ENCODE measurements around the gene DYRK1A. TPM values are rescaled to one million over a fixed set of nuclear protein-coding genes. Genes with fewer than 3 reads are reported as not detected.

DYRK1A gene
- total RNA-seq, 2 experiments from 2014 or later = 47.6 to 51.1 TPM

- intact Hi-C loops (cut with micrococcal nuclease) = loop anchor here (1.0 to 10.0 kb wide), 9 partner anchors 62 to 1780 kb away; partner anchors contain the start of genes DOP1B, DYRK1A, HMGN1 and PIGP
- CTCF ChIA-PET = interaction anchor here (0.6 to 2.4 kb wide), 26 partner anchors 10 to 627 kb away, joined by 3 to 15 read pairs (median 4); partner anchors contain the start of genes HLCS and VPS26C
- Mint-ChIP-seq H3K4me3 (peak overlapping the region; percentile 93), H3K27ac (peak overlapping the region; percentile 100), H3K36me3 (no peaks in the 10 kb centered on the region), H3K9me3 (no peaks in the 10 kb centered on the region), H3K27me3 (no peaks in the 10 kb centered on the region), H3K4me1 (ENCODE audit: low read depth) (peaks cover 25% of the 10 kb centered on the region)
- POLR2A ChIA-PET = interaction anchor here (0.6 to 2.5 kb wide), 17 partner anchors 11 to 1244 kb away, joined by 3 to 18 read pairs (median 4); partner anchors contain the start of genes DYRK1A, MORC3 and VPS26C
- peak; percentile 94 for DNase-seq
Observed at GRCh38 chr21:37564341-37564923, 197.9 kb downstream of the DYRK1A start.

GRCh38 chr21:37564924-37565529 is 198.5 kb downstream of the DYRK1A start:
- intact Hi-C loops (cut with micrococcal nuclease) = loop anchor here (1.0 to 10.0 kb wide), 9 partner anchors 63 to 1780 kb away; partner anchors contain the start of genes DOP1B, DYRK1A, HMGN1 and PIGP
- no peaks in the 10 kb centered on the region for H3K9me3 Mint-ChIP-seq
- H3K27ac Mint-ChIP-seq = peak overlapping the region; percentile 100
- ChIA-PET CTCF (interaction anchor here (0.6 to 2.4 kb wide), 12 partner anchors 10 to 599 kb away, joined by 3 to 15 read pairs (median 6); partner anchors contain the start of genes HLCS and VPS26C), POLR2A (interaction anchor here (0.8 to 2.5 kb wide), 9 partner anchors 11 to 1245 kb away, joined by 3 to 18 read pairs (median 4); partner anchors contain the start of genes MORC3 and VPS26C)
- no peaks in the 10 kb centered on the region for H3K27me3 Mint-ChIP-seq
- H3K4me1 Mint-ChIP-seq (ENCODE audit: low read depth) = peaks cover 25% of the 10 kb centered on the region
- DNase-seq = no peak
- no peaks in the 10 kb centered on the region for H3K36me3 Mint-ChIP-seq
- H3K4me3 Mint-ChIP-seq = peak overlapping the region; percentile 93

GRCh38 chr21:37565530-37566223 is 199.1 kb downstream of the DYRK1A start:
- Mint-ChIP-seq H3K4me1 (ENCODE audit: low read depth) (peaks cover 25% of the 10 kb centered on the region), H3K27me3 (no peaks in the 10 kb centered on the region), H3K36me3 (no peaks in the 10 kb centered on the region), H3K4me3 (no peak overlapping the region), H3K9me3 (no peaks in the 10 kb centered on the region), H3K27ac (no peak overlapping the region)
- ChIA-PET POLR2A (no interaction called here), CTCF (interaction anchor here (0.6 to 0.7 kb wide), 3 partner anchors 194 to 378 kb away, joined by 3 to 7 read pairs (median 4); no protein-coding TSS in a partner anchor)
- intact Hi-C loops (cut with micrococcal nuclease) = loop anchor here (2.0 to 10.0 kb wide), 4 partner anchors 199 to 1779 kb away; partner anchors contain the start of genes DOP1B, DYRK1A and HMGN1
- no peak for DNase-seq

GRCh38 chr21:37566790-37567615 is 200.4 kb downstream of the DYRK1A start:
- no peak for DNase-seq
- ChIA-PET POLR2A (no interaction called here), CTCF (interaction anchor here (0.6 to 0.7 kb wide), 2 partner anchors 141 to 517 kb away, joined by 3 read pairs; no protein-coding TSS in a partner anchor)
- Mint-ChIP-seq H3K36me3 (no peaks in the 10 kb centered on the region), H3K4me1 (ENCODE audit: low read depth) (peaks cover 25% of the 10 kb centered on the region), H3K9me3 (no peaks in the 10 kb centered on the region), H3K4me3 (no peak overlapping the region), H3K27ac (no peak overlapping the region), H3K27me3 (no peaks in the 10 kb centered on the region)
- intact Hi-C loops (cut with micrococcal nuclease) = loop anchor here (10.0 kb wide), 2 partner anchors 342 to 1778 kb away; partner anchors contain the start of gene HMGN1

- Mint-ChIP-seq H3K27ac (no peak overlapping the region), H3K36me3 (no peaks in the 10 kb centered on the region), H3K4me1 (ENCODE audit: low read depth) (peaks cover 19% of the 10 kb centered on the region), H3K4me3 (no peak overlapping the region), H3K9me3 (no peaks in the 10 kb centered on the region), H3K27me3 (no peaks in the 10 kb centered on the region)
- intact Hi-C loops (cut with micrococcal nuclease) = loop anchor here (10.0 kb wide), 2 partner anchors 344 to 1776 kb away; partner anchors contain the start of gene HMGN1
- POLR2A ChIA-PET = no interaction called here
- DNase-seq = no peak
- CTCF ChIA-PET = no interaction called here
Observed at GRCh38 chr21:37568415-37568814, 201.8 kb downstream of the DYRK1A start.

- intact Hi-C loops (cut with micrococcal nuclease) = loop anchor here (10.0 kb wide), 2 partner anchors 344 to 1776 kb away; partner anchors contain the start of gene HMGN1
- ChIA-PET POLR2A (no interaction called here), CTCF (no interaction called here)
- H3K9me3 Mint-ChIP-seq = no peaks in the 10 kb centered on the region
- no peaks in the 10 kb centered on the region for H3K27me3 Mint-ChIP-seq
- peaks cover 19% of the 10 kb centered on the region for H3K4me1 Mint-ChIP-seq (ENCODE audit: low read depth)
- H3K4me3 Mint-ChIP-seq = no peak overlapping the region
- H3K27ac Mint-ChIP-seq = no peak overlapping the region
- H3K36me3 Mint-ChIP-seq = no peaks in the 10 kb centered on the region
- DNase-seq = no peak
Observed at GRCh38 chr21:37568916-37569315, 202.3 kb downstream of the DYRK1A start.

- no peaks in the 10 kb centered on the region for H3K9me3 Mint-ChIP-seq
- no peaks in the 10 kb centered on the region for H3K27me3 Mint-ChIP-seq
- intact Hi-C loops (cut with micrococcal nuclease) = no loop called here
- CTCF ChIA-PET = no interaction called here
- DNase-seq = no peak
- POLR2A ChIA-PET = no interaction called here
- H3K4me1 Mint-ChIP-seq (ENCODE audit: low read depth) = no peaks in the 10 kb centered on the region
- H3K36me3 Mint-ChIP-seq = no peaks in the 10 kb centered on the region
- H3K4me3 Mint-ChIP-seq = no peak overlapping the region
- no peak overlapping the region for H3K27ac Mint-ChIP-seq
Observed at GRCh38 chr21:37571442-37571841, 204.9 kb downstream of the DYRK1A start.

- CTCF ChIA-PET = interaction anchor here (3.1 kb wide), 1 partner anchor 10 kb away, joined by 15 read pairs; no protein-coding TSS in a partner anchor
- intact Hi-C loops (cut with micrococcal nuclease) = no loop called here
Observed at GRCh38 chr21:37574316-37574715, 207.7 kb downstream of the DYRK1A start.

GRCh38 chr21:37574751-37575150 is 208.2 kb downstream of the DYRK1A start:
- DNase-seq = no peak

More at GRCh38 chr21:37574316-37574715, 207.7 kb downstream of the DYRK1A start:
- H3K36me3 Mint-ChIP-seq = peaks cover 6% of the 10 kb centered on the region
- H3K4me3 Mint-ChIP-seq = no peak overlapping the region
- no peaks in the 10 kb centered on the region for H3K4me1 Mint-ChIP-seq (ENCODE audit: low read depth)
- POLR2A ChIA-PET = no interaction called here
- no peak for DNase-seq
- no peak overlapping the region for H3K27ac Mint-ChIP-seq
- H3K27me3 Mint-ChIP-seq = peaks cover 2% of the 10 kb centered on the region
- peaks cover 15% of the 10 kb centered on the region for H3K9me3 Mint-ChIP-seq

GRCh38 chr21:37575580-37575979 is 209.0 kb downstream of the DYRK1A start:
- no peak for DNase-seq
- Mint-ChIP-seq H3K27ac (no peak overlapping the region), H3K36me3 (peaks cover 6% of the 10 kb centered on the region), H3K9me3 (peaks cover 19% of the 10 kb centered on the region), H3K4me1 (ENCODE audit: low read depth) (no peaks in the 10 kb centered on the region), H3K4me3 (no peak overlapping the region), H3K27me3 (peaks cover 4% of the 10 kb centered on the region)
- intact Hi-C loops (cut with micrococcal nuclease) = no loop called here
- ChIA-PET CTCF (interaction anchor here (0.6 to 3.1 kb wide), 2 partner anchors 12 to 915 kb away, joined by 3 to 15 read pairs; no protein-coding TSS in a partner anchor), POLR2A (no interaction called here)

More at GRCh38 chr21:37574751-37575150, 208.2 kb downstream of the DYRK1A start:
- ChIA-PET CTCF (interaction anchor here (3.1 kb wide), 1 partner anchor 11 kb away, joined by 15 read pairs; no protein-coding TSS in a partner anchor), POLR2A (no interaction called here)
- intact Hi-C loops (cut with micrococcal nuclease) = no loop called here
- Mint-ChIP-seq H3K9me3 (peaks cover 19% of the 10 kb centered on the region), H3K4me1 (ENCODE audit: low read depth) (no peaks in the 10 kb centered on the region), H3K27ac (no peak overlapping the region), H3K36me3 (peaks cover 6% of the 10 kb centered on the region), H3K4me3 (no peak overlapping the region), H3K27me3 (peaks cover 2% of the 10 kb centered on the region)
